Caco-2 (cell line): ENCODE measurements around the gene A4GALT. TPM values are rescaled to one million over a fixed set of nuclear protein-coding genes. Genes with fewer than 3 reads are reported as not detected.

Source experiments
- BruUV-seq: library from RNA; stranded (reverse); fragments of 400-500 nt; replicated peaks from 2 replicates; lab custom pipeline; 2021; lab: Mats Ljungman, UMichigan
- CTCF ChIA-PET: fragments of 300-600 bp; sonication (Branson Sonifier 250); formaldehyde crosslinking; loops from one replicate; lab custom pipeline; 2022; ENCODE audit warnings: antibody characterized with exemption; lab: Charles Lee
- POLR2A ChIA-PET: fragments of 300-600 bp; sonication (Branson Sonifier 250); formaldehyde crosslinking; loops from one replicate; lab custom pipeline; 2022; ENCODE audit warnings: antibody characterized with exemption; lab: Charles Lee
- DNase-seq, 2 experiments: peaks; one replicate each; pipeline versions ENCODE4 v3.0.0 to v3.0.0-alpha.2; 2020 to 2022
- H3K27me3 ChIP-seq: replicated peaks from 2 replicates; pipeline ENCODE4 v1.6.0; 2011; ENCODE audit warnings: low read length; ENCODE audit not compliant: control insufficient read depth, insufficient read depth
- H3K36me3 ChIP-seq: 2 replicates; pipeline ENCODE4 v1.5.1; 2011; ENCODE audit warnings: low read length; ENCODE audit not compliant: control insufficient read depth, insufficient read depth
- H3K4me1 ChIP-seq: fragments of 250-450 bp; sonication (Bioruptor Pico); 2 replicates; pipeline ENCODE4 v1.5.1; 2020; ENCODE audit warnings: mild to moderate bottlenecking
- H3K4me3 ChIP-seq: 2 replicates; pipeline ENCODE4 v1.5.1; 2011; ENCODE audit warnings: low read depth, mild to moderate bottlenecking, control low read depth, low read length
- H3K9me3 ChIP-seq: fragments of 250-450 bp; sonication (Bioruptor Pico); 2 replicates; pipeline ENCODE4 v1.5.1; 2020; ENCODE audit warnings: mild to moderate bottlenecking, moderate library complexity
- H3K27ac Mint-ChIP-seq: one replicate; pipeline ENCODE4 v1.8.0; 2022; ENCODE audit warnings: mixed read lengths; ENCODE audit not compliant: unreplicated experiment
- H3K27me3 Mint-ChIP-seq: one replicate; pipeline ENCODE4 v1.8.0; 2022; ENCODE audit warnings: mixed read lengths; ENCODE audit not compliant: insufficient read depth, unreplicated experiment
- H3K36me3 Mint-ChIP-seq: one replicate; pipeline ENCODE4 v1.8.0; 2022; ENCODE audit warnings: mild to moderate bottlenecking, mixed read lengths; ENCODE audit not compliant: insufficient read depth, unreplicated experiment
- H3K4me1 Mint-ChIP-seq: one replicate; pipeline ENCODE4 v1.8.0; 2022; ENCODE audit warnings: low read depth, mixed read lengths; ENCODE audit not compliant: unreplicated experiment
- H3K4me3 Mint-ChIP-seq: one replicate; pipeline ENCODE4 v1.8.0; 2022; ENCODE audit warnings: mild to moderate bottlenecking, moderate library complexity, mixed read lengths; ENCODE audit not compliant: unreplicated experiment
- H3K9me3 Mint-ChIP-seq: one replicate; pipeline ENCODE4 v1.8.0; 2022; ENCODE audit warnings: mixed read lengths; ENCODE audit not compliant: unreplicated experiment
- CTCF ChIP-seq, 2 experiments: fragments of 200-600 bp in 1 of 2; IDR thresholded peaks; 1 replicate in 1 of 2; 2 replicates in 1 of 2; pipeline versions ENCODE4 v1.5.1 to v1.8.0; 2011 to 2022; ENCODE audit warnings: antibody characterized with exemption in 1 of 2, control low read depth in 1 of 2, inconsistent platforms in 1 of 2, low read depth in 1 of 2, low read length in 1 of 2, mild to moderate bottlenecking in 1 of 2, moderate library complexity in 1 of 2; ENCODE audit not compliant: insufficient read depth in 1 of 2, severe bottlenecking in 1 of 2, unreplicated experiment in 1 of 2
- intact Hi-C: fragments of 100-400 bp; cut with micrococcal nuclease; formaldehyde crosslinking; loops from one replicate; pipeline ENCODE4 v1.10.0; 2022; ENCODE audit not compliant: unreplicated experiment
- total RNA-seq: library from RNA; stranded (reverse); gene quantifications from 2 replicates; pipeline ENCODE4 v1.2.3, GENCODE V29; 2022

The A4GALT gene
- total RNA-seq, 1 experiment from 2014 or later, result 16.2 TPM

- H3K4me3 Mint-ChIP-seq, result peak overlapping the region; percentile 70
- CTCF ChIA-PET, result interaction anchor here (0.5 to 0.6 kb wide), 2 partner anchors 76 to 127 kb away, joined by 3 to 5 read pairs; no protein-coding TSS in a partner anchor
- no peak overlapping the region for H3K4me3 ChIP-seq
- no peaks in the 10 kb centered on the region for H3K9me3 Mint-ChIP-seq
- peaks cover 4% of the 10 kb centered on the region for H3K36me3 Mint-ChIP-seq
- H3K4me1 ChIP-seq, result peaks cover 46% of the 10 kb centered on the region
- peak; percentile 87 to 93 for DNase-seq
- BruUV-seq, result no TSS peak
- peak overlapping the region; percentile 87 for H3K27ac Mint-ChIP-seq
- H3K9me3 ChIP-seq, result no peaks in the 10 kb centered on the region
- POLR2A ChIA-PET, result no interaction called here
- no peak for TF ChIP-seq CTCF (IDR thresholded peaks at IDR 0.05; ENCODE audit: insufficient read depth in 1 of 2, low read depth in 1 of 2, low read length in 1 of 2, severe bottlenecking in 1 of 2, unreplicated experiment in 1 of 2)
- H3K27me3 Mint-ChIP-seq, result no peaks in the 10 kb centered on the region
- H3K4me1 Mint-ChIP-seq, result peaks cover 24% of the 10 kb centered on the region
- H3K27me3 ChIP-seq, result no peaks in the 10 kb centered on the region
- intact Hi-C loops, result loop anchor here (2.0 to 10.0 kb wide), 3 partner anchors 34 to 86 kb away; no protein-coding TSS in a partner anchor
- H3K36me3 ChIP-seq, result no peaks in the 10 kb centered on the region
Measured at GRCh38 chr22:42688241-42689211, 32.1 kb downstream of the A4GALT start.

GRCh38 chr22:42686756-42687491, 33.7 kb downstream of the A4GALT start:
- peaks cover 31% of the 10 kb centered on the region for H3K4me1 Mint-ChIP-seq
- no peak for TF ChIP-seq CTCF (IDR thresholded peaks at IDR 0.05; ENCODE audit: insufficient read depth in 1 of 2, low read depth in 1 of 2, low read length in 1 of 2, severe bottlenecking in 1 of 2, unreplicated experiment in 1 of 2)
- H3K36me3 Mint-ChIP-seq, result peaks cover 4% of the 10 kb centered on the region
- no peaks in the 10 kb centered on the region for H3K9me3 Mint-ChIP-seq
- Histone ChIP-seq H3K27me3 (no peaks in the 10 kb centered on the region), H3K36me3 (no peaks in the 10 kb centered on the region), H3K9me3 (no peaks in the 10 kb centered on the region), H3K4me1 (peaks cover 57% of the 10 kb centered on the region), H3K4me3 (no peak overlapping the region)
- intact Hi-C loops, result loop anchor here (10.0 kb wide), 2 partner anchors 62 to 88 kb away; no protein-coding TSS in a partner anchor
- ChIA-PET POLR2A (interaction anchor here (0.9 kb wide), 1 partner anchor 11 kb away, joined by 4 read pairs; no protein-coding TSS in a partner anchor), CTCF (no interaction called here)
- peak overlapping the region; percentile 53 for H3K27ac Mint-ChIP-seq
- no TSS peak for BruUV-seq
- peak; percentile 53 to 78 for DNase-seq
- no peaks in the 10 kb centered on the region for H3K27me3 Mint-ChIP-seq
- H3K4me3 Mint-ChIP-seq, result peak overlapping the region; percentile 2
